Colonic mucosa (tissue), 4 donors: Measurements from ENCODE around the gene BAK1. TPM values are rescaled to one million over a fixed set of nuclear protein-coding genes. Genes with fewer than 3 reads are reported as not detected.

Experiments used
- DNase-seq: peaks from one replicate; pipeline ENCODE4 v3.0.0-alpha.2; 2020
- H3K27ac ChIP-seq: fragments of 200-600 bp; one replicate; pipeline ENCODE4 v1.8.0; 2021
- H3K27me3 ChIP-seq: fragments of 200-600 bp; one replicate; pipeline ENCODE4 v1.8.0; 2021
- H3K36me3 ChIP-seq: fragments of 200-600 bp; one replicate; pipeline ENCODE4 v1.8.0; 2021
- H3K4me1 ChIP-seq: fragments of 200-600 bp; one replicate; pipeline ENCODE4 v1.8.0; 2021; ENCODE audit warnings: mild to moderate bottlenecking
- H3K4me3 ChIP-seq: fragments of 200-600 bp; one replicate; pipeline ENCODE4 v1.8.0; 2021
- H3K9ac ChIP-seq, 2 donors: one replicate each; pipeline ENCODE4 v1.7.0; 2013; ENCODE audit warnings: control low read depth in 2 of 2, low read depth in 2 of 2, low read length in 2 of 2
- H3K9me3 ChIP-seq: fragments of 200-600 bp; one replicate; pipeline ENCODE4 v1.8.0; 2021
- intact Hi-C: fragments of 100-400 bp; cut with DNase I; formaldehyde crosslinking; loops from one replicate; pipeline ENCODE4 v1.14.1; 2022
- total RNA-seq, 2 donors: library from RNA; stranded (reverse); fragmentation: NEBNext Ultra II Directional in 1 of 2; extraction: Animal tissue kit (Norgen Biotek cat#: 25700) in 1 of 2; gene quantifications; one replicate each; pipeline ENCODE4 v1.2.1, GENCODE V29; 2021
- TF ChIP-seq, protein P1 (sequence below): fragments of 200-600 bp; IDR thresholded peaks from one replicate; pipeline ENCODE4 v1.8.0; 2022; ENCODE audit warnings: antibody characterized with exemption, mild to moderate bottlenecking
- donor health status: healthy.
- donor health status: DM: no; HTN: no; CAD: no.
- donor health status: DM: no; HTN: no; CAD: no.

The BAK1 gene
- total RNA-seq, 2 donors from 2014 or later: 72.1 to 76.6 TPM

DNA sequence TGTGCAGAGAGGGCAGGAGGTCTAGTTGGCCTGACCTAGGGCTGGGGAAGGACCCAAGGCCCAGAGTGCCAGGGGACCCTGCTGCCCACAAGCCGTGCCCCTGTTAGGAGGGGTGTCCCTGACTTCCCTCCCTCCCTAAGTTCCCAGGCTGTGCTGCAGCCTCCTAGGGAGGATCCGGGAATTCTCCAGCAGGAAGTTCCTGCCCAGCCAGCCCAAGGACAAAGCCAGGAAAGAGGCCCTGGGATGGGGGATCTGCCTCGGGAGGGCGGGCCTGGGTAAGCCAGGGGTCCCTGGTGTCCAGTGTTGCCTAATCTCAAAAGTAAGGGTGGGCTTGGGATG is 9.3 kb upstream of the BAK1 start:
- H3K9ac ChIP-seq: peak overlapping the region; percentile 66 to 89
- H3K27ac ChIP-seq: peak overlapping the region; percentile 89
- TF ChIP-seq, protein P1, sequence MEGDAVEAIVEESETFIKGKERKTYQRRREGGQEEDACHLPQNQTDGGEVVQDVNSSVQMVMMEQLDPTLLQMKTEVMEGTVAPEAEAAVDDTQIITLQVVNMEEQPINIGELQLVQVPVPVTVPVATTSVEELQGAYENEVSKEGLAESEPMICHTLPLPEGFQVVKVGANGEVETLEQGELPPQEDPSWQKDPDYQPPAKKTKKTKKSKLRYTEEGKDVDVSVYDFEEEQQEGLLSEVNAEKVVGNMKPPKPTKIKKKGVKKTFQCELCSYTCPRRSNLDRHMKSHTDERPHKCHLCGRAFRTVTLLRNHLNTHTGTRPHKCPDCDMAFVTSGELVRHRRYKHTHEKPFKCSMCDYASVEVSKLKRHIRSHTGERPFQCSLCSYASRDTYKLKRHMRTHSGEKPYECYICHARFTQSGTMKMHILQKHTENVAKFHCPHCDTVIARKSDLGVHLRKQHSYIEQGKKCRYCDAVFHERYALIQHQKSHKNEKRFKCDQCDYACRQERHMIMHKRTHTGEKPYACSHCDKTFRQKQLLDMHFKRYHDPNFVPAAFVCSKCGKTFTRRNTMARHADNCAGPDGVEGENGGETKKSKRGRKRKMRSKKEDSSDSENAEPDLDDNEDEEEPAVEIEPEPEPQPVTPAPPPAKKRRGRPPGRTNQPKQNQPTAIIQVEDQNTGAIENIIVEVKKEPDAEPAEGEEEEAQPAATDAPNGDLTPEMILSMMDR: no peak
- no peak overlapping the region for H3K4me3 ChIP-seq
- H3K36me3 ChIP-seq: no peaks in the 10 kb centered on the region
- no peaks in the 10 kb centered on the region for H3K9me3 ChIP-seq
- intact Hi-C loops: loop anchor here (2.0 to 5.0 kb wide), 2 partner anchors 111 to 173 kb away; no protein-coding TSS in a partner anchor
- no peak for DNase-seq
- H3K27me3 ChIP-seq: no peaks in the 10 kb centered on the region
- peaks cover 15% of the 10 kb centered on the region for H3K4me1 ChIP-seq

DNA sequence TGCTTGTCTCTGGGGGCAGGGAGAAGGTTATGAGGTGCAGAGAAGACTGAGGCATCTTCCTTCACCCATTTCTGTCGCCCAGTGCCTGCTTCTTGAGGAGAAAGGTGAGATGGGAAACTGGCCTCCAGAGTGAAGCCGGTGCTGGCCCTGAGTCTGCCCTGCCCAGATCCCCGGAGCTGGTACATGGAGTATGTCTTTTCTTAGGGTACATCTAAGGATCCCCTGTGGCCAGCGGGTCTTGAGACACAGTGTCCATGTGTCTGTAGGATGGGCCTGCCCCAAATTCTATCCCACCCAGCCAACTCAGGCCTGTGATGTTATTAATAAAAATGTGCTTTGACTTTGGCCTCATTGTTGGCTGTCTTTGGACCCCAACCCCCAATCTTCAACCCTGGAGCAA is 8.8 kb upstream of the BAK1 start:
- H3K27ac ChIP-seq: peak overlapping the region; percentile 89
- H3K9me3 ChIP-seq: no peaks in the 10 kb centered on the region
- peaks cover 15% of the 10 kb centered on the region for H3K4me1 ChIP-seq
- H3K27me3 ChIP-seq: no peaks in the 10 kb centered on the region
- H3K9ac ChIP-seq: peak overlapping the region in 1 of 2 donors; percentile 89
- TF ChIP-seq, protein P1: no peak
- H3K36me3 ChIP-seq: no peaks in the 10 kb centered on the region
- intact Hi-C loops: loop anchor here (2.0 to 5.0 kb wide), 2 partner anchors 112 to 173 kb away; no protein-coding TSS in a partner anchor
- DNase-seq: no peak
- H3K4me3 ChIP-seq: no peak overlapping the region

DNA sequence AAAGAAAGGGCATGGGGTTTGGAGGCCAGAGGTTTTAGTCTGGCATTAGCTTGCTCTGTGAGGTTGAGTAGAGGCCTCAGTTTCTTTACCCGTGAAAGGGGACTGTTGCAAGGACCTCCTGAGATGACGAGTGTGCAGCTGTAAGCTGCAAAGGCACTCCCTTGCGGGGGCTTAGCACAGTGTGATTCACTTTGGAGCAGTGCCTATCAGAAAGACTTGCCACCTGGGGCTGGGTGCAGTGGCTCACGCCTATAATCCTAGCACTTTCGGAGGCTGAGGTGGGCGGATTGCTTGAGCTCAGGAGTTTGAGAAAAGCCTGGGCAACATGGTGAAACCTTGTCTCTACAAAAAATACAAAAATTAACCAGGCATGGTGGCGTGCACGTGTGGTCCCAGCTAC is 7.5 kb upstream of the BAK1 start:
- intact Hi-C loops: loop anchor here (5.0 kb wide), 1 partner anchor 175 kb away; no protein-coding TSS in a partner anchor
- H3K9me3 ChIP-seq: no peaks in the 10 kb centered on the region
- no peak overlapping the region for H3K9ac ChIP-seq
- TF ChIP-seq, protein P1: no peak
- H3K36me3 ChIP-seq: no peaks in the 10 kb centered on the region
- H3K4me3 ChIP-seq: no peak overlapping the region
- H3K27ac ChIP-seq: no peak overlapping the region
- no peak for DNase-seq
- H3K27me3 ChIP-seq: no peaks in the 10 kb centered on the region
- H3K4me1 ChIP-seq: peaks cover 15% of the 10 kb centered on the region

DNA sequence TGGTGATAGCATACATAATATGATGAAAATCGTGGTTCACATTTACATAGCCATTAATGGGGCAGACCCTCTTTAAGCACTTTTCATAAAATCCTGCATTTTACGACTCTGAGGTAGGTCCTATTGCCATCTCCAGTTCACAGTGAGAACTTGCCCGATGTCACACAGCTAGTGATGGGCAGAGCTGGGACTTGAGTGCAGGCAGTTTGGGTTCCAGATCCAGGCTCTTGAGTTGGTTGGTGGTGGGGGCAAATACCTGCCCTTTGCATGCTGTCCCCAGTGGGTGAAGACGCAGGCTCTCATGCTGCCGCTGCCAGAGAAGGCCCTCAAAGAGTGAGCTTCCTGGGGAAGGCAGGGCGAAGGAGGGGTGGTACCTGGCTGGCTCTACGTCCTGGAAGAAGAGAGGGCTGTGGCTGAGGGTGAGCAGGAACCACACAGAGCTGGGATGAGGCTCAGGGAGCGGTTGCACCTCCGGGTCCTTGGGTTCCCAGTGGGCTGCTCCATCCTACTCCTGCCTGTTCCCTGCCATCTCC is 6.1 kb upstream of the BAK1 start:
- DNase-seq: no peak
- no peaks in the 10 kb centered on the region for H3K9me3 ChIP-seq
- TF ChIP-seq, protein P1: no peak
- H3K27me3 ChIP-seq: no peaks in the 10 kb centered on the region
- peak overlapping the region in 1 of 2 donors; percentile 12 for H3K9ac ChIP-seq
- intact Hi-C loops: loop anchor here (5.0 kb wide), 1 partner anchor 176 kb away; no protein-coding TSS in a partner anchor
- H3K4me3 ChIP-seq: no peak overlapping the region
- H3K36me3 ChIP-seq: no peaks in the 10 kb centered on the region
- H3K4me1 ChIP-seq: peaks cover 15% of the 10 kb centered on the region
- H3K27ac ChIP-seq: no peak overlapping the region

GRCh38 chr6:33585403-33586107 is 5.5 kb upstream of the BAK1 start:
- H3K36me3 ChIP-seq: no peaks in the 10 kb centered on the region
- DNase-seq: peak; percentile 89
- no peaks in the 10 kb centered on the region for H3K27me3 ChIP-seq
- H3K9me3 ChIP-seq: no peaks in the 10 kb centered on the region
- TF ChIP-seq, protein P1: peak; percentile 92
- intact Hi-C loops: loop anchor here (5.0 kb wide), 1 partner anchor 177 kb away; no protein-coding TSS in a partner anchor
- no peak overlapping the region for H3K4me3 ChIP-seq
- H3K4me1 ChIP-seq: peaks cover 12% of the 10 kb centered on the region
- H3K27ac ChIP-seq: no peak overlapping the region
- H3K9ac ChIP-seq: peak overlapping the region in 1 of 2 donors; percentile 12
